ENCODE measurements around the gene SPATC1L. TPM values are rescaled to one million over a fixed set of nuclear protein-coding genes. Genes with fewer than 3 reads are reported as not detected.

SPATC1L gene
- polyA plus RNA-seq, 3 donors = 3.3 to 6.7 (median 5.8) TPM

DNA sequence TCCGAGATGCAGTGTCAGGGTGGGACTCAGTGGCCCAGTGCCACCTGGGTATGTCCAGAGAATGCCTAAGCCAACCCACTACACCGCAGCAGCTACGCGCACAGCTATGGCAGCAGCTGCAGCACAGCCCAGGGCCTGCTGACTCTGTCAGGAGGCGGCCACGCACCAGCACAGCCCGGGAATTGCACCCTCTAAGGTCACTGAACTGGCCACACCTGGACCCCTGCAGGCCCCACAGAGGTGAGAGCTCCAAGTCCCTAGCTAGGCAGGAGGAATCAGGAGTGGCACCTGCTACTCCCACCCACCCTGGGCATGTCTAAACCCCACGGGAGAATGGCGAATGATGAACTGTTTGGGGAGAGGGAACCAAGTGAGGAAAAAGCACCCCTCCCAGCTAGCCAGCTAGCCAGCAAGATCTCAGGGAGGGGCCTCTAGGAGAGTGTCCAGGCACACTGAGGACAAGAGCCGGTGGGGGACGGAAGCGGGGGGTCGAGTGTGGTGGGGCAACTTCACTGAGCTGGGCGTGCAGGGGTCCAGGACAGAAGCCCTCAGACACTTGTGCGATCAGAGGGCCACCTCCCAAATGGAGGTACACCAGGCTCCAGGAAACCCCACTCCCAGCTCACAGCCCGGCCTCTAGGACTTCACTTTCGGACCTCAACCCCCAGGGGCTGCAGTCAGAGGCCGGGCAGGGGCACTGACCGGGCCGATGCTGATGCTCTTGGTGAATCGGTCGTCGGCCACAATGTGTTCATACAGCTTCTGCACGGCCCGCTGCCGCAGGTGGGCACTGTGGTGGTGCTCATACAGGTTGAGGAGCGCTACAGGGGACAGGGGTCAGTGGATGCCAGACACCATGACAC is 30.4 kb upstream of the SPATC1L start:
- H3K4me1 ChIP-seq (ENCODE audit: control insufficient read depth in 1 of 2, insufficient read depth in 2 of 2, low read length in 2 of 2) = no peaks in the 10 kb centered on the region
- H4K20me1 ChIP-seq (ENCODE audit: insufficient read depth, low read length) = no peaks in the 10 kb centered on the region
- no peak for DNase-seq
- H3K36me3 ChIP-seq (replicated peaks in 1 of 2; ENCODE audit: control insufficient read depth in 1 of 2, insufficient read depth in 2 of 2, low read length in 2 of 2) = peaks cover 0 to 5% of the 10 kb centered on the region in 2 donors
- peaks cover 9 to 22% of the 10 kb centered on the region in 2 donors for H3K36me3 Mint-ChIP-seq
- peaks cover 0 to 1% (median 0%) of the 10 kb centered on the region in 3 donors for H3K27me3 Mint-ChIP-seq (ENCODE audit: low read depth in 3 of 3)
- H3K4me2 ChIP-seq (replicated peaks; ENCODE audit: extremely low read depth, low read length, poor library complexity, severe bottlenecking) = no peak overlapping the region
- intact Hi-C loops (cut with micrococcal nuclease) = no loop called here
- H3K27ac ChIP-seq (ENCODE audit: low read depth in 1 of 2, low read length in 2 of 2) = no peak overlapping the region
- no peak for TF ChIP-seq CTCF (IDR thresholded peaks at IDR 0.05)
- no peak overlapping the region for H3K4me3 Mint-ChIP-seq
- peaks cover 0 to 2% (median 0%) of the 10 kb centered on the region in 7 donors for H3K9me3 Mint-ChIP-seq
- no peak overlapping the region for H3K9ac ChIP-seq (ENCODE audit: insufficient read depth, low read length, poor library complexity, severe bottlenecking)
- no peak overlapping the region for H3K4me3 ChIP-seq (replicated peaks in 1 of 3; ENCODE audit: low read depth in 2 of 3, low read length in 3 of 3)
- H3K27ac Mint-ChIP-seq = peak overlapping the region in 1 of 7 donors; percentile 44
- H3K79me2 ChIP-seq (ENCODE audit: insufficient read depth, low read length) = no peaks in the 10 kb centered on the region
- H2AFZ ChIP-seq (ENCODE audit: insufficient read depth, low read depth, low read length, poor library complexity, severe bottlenecking) = no peak overlapping the region
- no peaks in the 10 kb centered on the region for H3K27me3 ChIP-seq (ENCODE audit: control insufficient read depth in 2 of 2, insufficient read depth in 2 of 2, low read length in 2 of 2)
- H3K4me1 Mint-ChIP-seq = no peaks in the 10 kb centered on the region
- WGBS (ENCODE audit: insufficient coverage) = 96% methylated on average over 18 of the region's 27 CpGs
- no peaks in the 10 kb centered on the region for H3K9me3 ChIP-seq (replicated peaks in 1 of 2; ENCODE audit: control insufficient read depth in 1 of 2, insufficient read depth in 1 of 2, low read length in 2 of 2)

DNA sequence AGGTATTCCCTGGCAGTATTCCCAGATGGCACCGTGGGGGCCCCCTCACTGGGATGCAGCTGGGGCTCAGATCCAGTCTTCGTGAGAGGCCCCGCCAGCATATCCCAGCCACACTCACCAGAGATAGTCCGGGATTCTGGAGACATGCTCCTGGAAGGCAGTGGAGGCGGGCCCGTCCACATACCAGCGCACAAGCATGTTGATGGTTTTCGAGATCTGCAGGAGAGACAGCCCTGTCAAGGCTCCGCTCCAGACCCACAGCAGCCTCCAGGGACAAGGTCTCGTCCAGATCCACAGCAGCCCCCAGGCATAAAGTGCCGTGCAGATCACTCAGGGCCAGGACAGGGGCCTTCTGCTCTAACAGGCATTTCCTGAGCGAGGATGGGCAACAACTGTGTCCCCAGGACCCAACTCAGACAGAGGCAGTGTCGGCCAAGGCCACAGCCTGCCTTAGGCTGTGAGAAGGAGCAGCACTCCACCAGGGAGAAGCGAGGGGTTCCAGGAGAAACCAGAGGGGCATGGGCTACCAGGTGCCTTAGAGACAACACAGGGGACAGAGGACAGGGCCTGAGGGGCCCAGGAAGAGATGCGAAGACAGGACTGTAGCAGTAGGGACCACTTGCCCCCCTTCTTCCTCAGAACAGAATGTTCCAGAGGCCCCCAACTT is 29.5 kb upstream of the SPATC1L start:
- H3K36me3 Mint-ChIP-seq = peaks cover 13 to 26% of the 10 kb centered on the region in 2 donors
- intact Hi-C loops (cut with micrococcal nuclease) = no loop called here
- H3K9ac ChIP-seq (ENCODE audit: insufficient read depth, low read length, poor library complexity, severe bottlenecking) = no peak overlapping the region
- H3K9me3 Mint-ChIP-seq = peaks cover 0 to 2% (median 0%) of the 10 kb centered on the region in 7 donors
- no peaks in the 10 kb centered on the region for H4K20me1 ChIP-seq (ENCODE audit: insufficient read depth, low read length)
- no peak for TF ChIP-seq CTCF (IDR thresholded peaks at IDR 0.05)
- H3K27me3 Mint-ChIP-seq (ENCODE audit: low read depth in 3 of 3) = peaks cover 0 to 1% (median 0%) of the 10 kb centered on the region in 3 donors
- H2AFZ ChIP-seq (ENCODE audit: insufficient read depth, low read depth, low read length, poor library complexity, severe bottlenecking) = no peak overlapping the region
- no peaks in the 10 kb centered on the region for H3K4me1 Mint-ChIP-seq
- no peaks in the 10 kb centered on the region for H3K27me3 ChIP-seq (ENCODE audit: control insufficient read depth in 2 of 2, insufficient read depth in 2 of 2, low read length in 2 of 2)
- no peaks in the 10 kb centered on the region for H3K79me2 ChIP-seq (ENCODE audit: insufficient read depth, low read length)
- H3K4me3 Mint-ChIP-seq = peak overlapping the region in 1 of 2 donors; percentile 20
- no peaks in the 10 kb centered on the region for H3K4me1 ChIP-seq (ENCODE audit: control insufficient read depth in 1 of 2, insufficient read depth in 2 of 2, low read length in 2 of 2)
- DNase-seq = no peak
- H3K4me3 ChIP-seq (replicated peaks in 1 of 3; ENCODE audit: low read depth in 2 of 3, low read length in 3 of 3) = no peak overlapping the region
- 93% methylated on average over 15 of the region's 15 CpGs for WGBS (ENCODE audit: insufficient coverage)
- no peaks in the 10 kb centered on the region for H3K9me3 ChIP-seq (replicated peaks in 1 of 2; ENCODE audit: control insufficient read depth in 1 of 2, insufficient read depth in 1 of 2, low read length in 2 of 2)
- H3K36me3 ChIP-seq (replicated peaks in 1 of 2; ENCODE audit: control insufficient read depth in 1 of 2, insufficient read depth in 2 of 2, low read length in 2 of 2) = no peaks in the 10 kb centered on the region
- no peak overlapping the region for H3K27ac ChIP-seq (ENCODE audit: low read depth in 1 of 2, low read length in 2 of 2)
- peak overlapping the region in 1 of 7 donors; percentile 64 for H3K27ac Mint-ChIP-seq
- no peak overlapping the region for H3K4me2 ChIP-seq (replicated peaks; ENCODE audit: extremely low read depth, low read length, poor library complexity, severe bottlenecking)

All from CD14-positive monocyte (primary cell).